Brain microvascular endothelial cell (primary cell): ENCODE results near the gene DOCK9.

ENCODE experiments used
- DNase-seq: peaks from one replicate; pipeline ENCODE4 v3.0.0-alpha.2; 2020
- H3K27ac ChIP-seq: fragments of 250-450 bp; sonication (Bioruptor Pico); 2 replicates; pipeline ENCODE4 v1.5.1; 2020; ENCODE audit warnings: mild to moderate bottlenecking, moderate library complexity
- H3K27me3 ChIP-seq: fragments of 250-450 bp; sonication (Bioruptor Pico); replicated peaks from 2 replicates; pipeline ENCODE4 v1.5.1; 2020; ENCODE audit warnings: mild to moderate bottlenecking
- H3K36me3 ChIP-seq: fragments of 250-450 bp; sonication (Bioruptor Pico); replicated peaks from 2 replicates; pipeline ENCODE4 v1.5.1; 2020; ENCODE audit warnings: mild to moderate bottlenecking
- H3K4me3 ChIP-seq: 2 replicates; pipeline ENCODE4 v1.5.1; 2011; ENCODE audit warnings: low read depth, mild to moderate bottlenecking, control low read depth, low read length, moderate library complexity
- in situ Hi-C: cut with HindIII; loops from 2 replicates; pipeline ENCODE4 v1.10.0; 2017; ENCODE audit warnings: low sequenced_read_pairs, low pct_ligation_motif_present
- TF ChIP-seq, protein P1 (sequence below): IDR thresholded peaks from 2 replicates; pipeline ENCODE4 v1.5.1; 2011; ENCODE audit warnings: low read depth, mild to moderate bottlenecking, moderate library complexity, low read length, control low read depth, inconsistent platforms; ENCODE audit errors: missing control alignments

Gene DOCK9

DNA sequence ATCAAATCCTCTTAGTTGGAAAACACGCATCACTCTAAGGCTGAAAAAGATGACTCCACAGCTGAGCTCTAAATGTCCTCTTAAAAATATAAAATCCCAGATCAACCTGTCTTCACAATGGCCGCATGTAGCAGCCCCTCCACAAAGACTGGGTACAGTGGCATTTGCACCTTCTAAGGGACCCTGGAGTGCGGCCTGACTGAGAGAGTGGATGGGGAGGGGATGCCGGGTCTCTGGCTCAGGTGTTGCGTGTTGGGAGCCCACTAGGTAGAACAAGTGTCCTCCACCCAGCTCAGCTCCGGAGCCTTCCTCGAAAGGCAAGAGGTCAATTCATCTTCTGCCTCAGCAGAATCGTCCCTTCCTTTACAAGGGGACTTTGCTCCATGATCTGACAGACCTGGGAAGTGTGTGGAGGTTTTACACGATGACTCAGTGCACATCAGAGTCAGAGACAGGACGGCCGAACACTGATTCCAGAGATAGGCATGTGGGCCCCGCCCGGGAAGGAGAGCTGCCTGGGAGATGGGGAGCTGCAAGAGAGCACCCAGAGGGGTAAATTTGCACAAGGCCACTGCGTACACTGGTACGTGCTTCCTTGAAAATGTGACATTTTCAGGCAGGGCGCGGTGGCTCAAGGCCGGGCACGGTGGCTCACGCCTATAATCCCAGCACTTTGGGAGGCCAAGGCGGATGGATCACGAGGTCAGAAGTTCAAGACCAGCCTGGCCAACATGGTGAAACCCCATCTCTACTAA is 201.8 kb downstream of the DOCK9 start:
- Histone ChIP-seq H3K36me3 (no peaks in the 10 kb centered on the region), H3K4me3 (no peak overlapping the region), H3K27me3 (no peaks in the 10 kb centered on the region), H3K27ac (peak overlapping the region; percentile 71)
- in situ Hi-C loops = no loop called here
- TF ChIP-seq, protein P1, sequence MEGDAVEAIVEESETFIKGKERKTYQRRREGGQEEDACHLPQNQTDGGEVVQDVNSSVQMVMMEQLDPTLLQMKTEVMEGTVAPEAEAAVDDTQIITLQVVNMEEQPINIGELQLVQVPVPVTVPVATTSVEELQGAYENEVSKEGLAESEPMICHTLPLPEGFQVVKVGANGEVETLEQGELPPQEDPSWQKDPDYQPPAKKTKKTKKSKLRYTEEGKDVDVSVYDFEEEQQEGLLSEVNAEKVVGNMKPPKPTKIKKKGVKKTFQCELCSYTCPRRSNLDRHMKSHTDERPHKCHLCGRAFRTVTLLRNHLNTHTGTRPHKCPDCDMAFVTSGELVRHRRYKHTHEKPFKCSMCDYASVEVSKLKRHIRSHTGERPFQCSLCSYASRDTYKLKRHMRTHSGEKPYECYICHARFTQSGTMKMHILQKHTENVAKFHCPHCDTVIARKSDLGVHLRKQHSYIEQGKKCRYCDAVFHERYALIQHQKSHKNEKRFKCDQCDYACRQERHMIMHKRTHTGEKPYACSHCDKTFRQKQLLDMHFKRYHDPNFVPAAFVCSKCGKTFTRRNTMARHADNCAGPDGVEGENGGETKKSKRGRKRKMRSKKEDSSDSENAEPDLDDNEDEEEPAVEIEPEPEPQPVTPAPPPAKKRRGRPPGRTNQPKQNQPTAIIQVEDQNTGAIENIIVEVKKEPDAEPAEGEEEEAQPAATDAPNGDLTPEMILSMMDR = no peak
- peak; percentile 90 for DNase-seq

DNA sequence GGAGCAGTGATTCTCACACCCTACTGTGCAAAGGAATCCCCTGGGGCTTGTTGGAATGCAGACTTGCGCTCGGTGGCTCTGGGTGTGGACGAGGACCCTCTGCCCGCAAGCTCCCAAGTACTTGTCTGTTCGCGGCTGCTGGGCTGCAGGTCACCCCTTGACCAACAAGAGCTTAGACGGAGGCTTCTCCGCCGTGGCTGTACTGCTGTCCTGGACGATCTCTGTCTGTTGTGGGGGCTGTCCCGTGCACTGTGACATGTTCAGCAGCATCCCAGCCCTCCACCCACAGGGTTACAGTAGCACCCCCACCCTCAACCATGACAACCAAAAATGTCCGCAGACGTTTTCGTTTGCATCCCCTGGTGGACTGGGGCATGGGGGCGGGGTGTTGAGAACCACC is 202.5 kb downstream of the DOCK9 start:
- H3K27me3 ChIP-seq = no peaks in the 10 kb centered on the region
- DNase-seq = no peak
- in situ Hi-C loops = no loop called here
- no peak overlapping the region for H3K4me3 ChIP-seq
- no peaks in the 10 kb centered on the region for H3K36me3 ChIP-seq
- H3K27ac ChIP-seq = no peak overlapping the region
- TF ChIP-seq, protein P1 = no peak

DNA sequence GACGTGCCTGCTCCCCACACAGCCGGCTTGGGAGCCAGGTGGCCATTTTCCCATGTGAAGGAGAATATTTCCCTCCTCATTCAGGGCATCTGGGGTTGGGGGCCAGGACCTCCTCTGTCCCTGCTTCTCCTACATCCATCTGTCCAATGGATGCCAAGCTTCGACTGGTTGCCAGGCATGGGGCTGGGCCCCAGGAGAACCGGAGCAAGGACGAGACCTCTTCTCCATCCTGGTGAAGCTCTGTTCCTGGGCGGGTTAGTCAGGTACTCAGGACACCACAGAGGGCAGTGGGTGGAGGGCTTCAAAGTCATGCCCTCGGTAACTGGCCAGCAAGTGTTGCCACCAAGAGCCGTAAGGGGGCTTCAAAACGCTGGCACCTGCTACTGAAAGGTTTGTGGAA is 203.1 kb downstream of the DOCK9 start:
- TF ChIP-seq, protein P1 = no peak
- in situ Hi-C loops = no loop called here
- no peak overlapping the region for H3K4me3 ChIP-seq

DNA sequence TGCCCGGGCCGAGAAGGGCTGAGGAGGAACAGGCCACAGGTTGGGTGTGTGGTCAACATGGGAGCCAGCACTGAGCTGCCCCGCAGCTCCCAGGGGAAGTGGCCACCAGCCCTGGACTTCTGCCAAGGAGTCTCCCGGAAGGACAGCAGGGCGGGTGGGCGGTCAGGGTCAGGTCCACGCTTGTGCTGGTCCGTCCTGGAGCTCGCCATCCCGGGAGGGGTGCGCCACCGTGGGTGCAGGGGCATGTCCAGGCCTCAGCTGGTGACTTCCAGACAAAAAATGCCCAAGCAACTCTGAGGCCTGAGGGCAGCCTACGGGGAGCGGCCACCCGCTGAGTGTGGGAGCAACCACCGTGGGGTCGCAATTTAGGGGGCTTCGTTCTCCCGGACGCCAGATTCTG is 203.9 kb downstream of the DOCK9 start:
- Histone ChIP-seq H3K27ac (no peak overlapping the region), H3K36me3 (no peaks in the 10 kb centered on the region), H3K27me3 (no peaks in the 10 kb centered on the region), H3K4me3 (no peak overlapping the region)
- TF ChIP-seq, protein P1 = no peak
- in situ Hi-C loops = no loop called here
- DNase-seq = no peak

More for the DNA sequence above, 203.1 kb downstream of the DOCK9 start:
- Histone ChIP-seq H3K27me3 (no peaks in the 10 kb centered on the region), H3K27ac (no peak overlapping the region), H3K36me3 (no peaks in the 10 kb centered on the region)
- DNase-seq = no peak

DNA sequence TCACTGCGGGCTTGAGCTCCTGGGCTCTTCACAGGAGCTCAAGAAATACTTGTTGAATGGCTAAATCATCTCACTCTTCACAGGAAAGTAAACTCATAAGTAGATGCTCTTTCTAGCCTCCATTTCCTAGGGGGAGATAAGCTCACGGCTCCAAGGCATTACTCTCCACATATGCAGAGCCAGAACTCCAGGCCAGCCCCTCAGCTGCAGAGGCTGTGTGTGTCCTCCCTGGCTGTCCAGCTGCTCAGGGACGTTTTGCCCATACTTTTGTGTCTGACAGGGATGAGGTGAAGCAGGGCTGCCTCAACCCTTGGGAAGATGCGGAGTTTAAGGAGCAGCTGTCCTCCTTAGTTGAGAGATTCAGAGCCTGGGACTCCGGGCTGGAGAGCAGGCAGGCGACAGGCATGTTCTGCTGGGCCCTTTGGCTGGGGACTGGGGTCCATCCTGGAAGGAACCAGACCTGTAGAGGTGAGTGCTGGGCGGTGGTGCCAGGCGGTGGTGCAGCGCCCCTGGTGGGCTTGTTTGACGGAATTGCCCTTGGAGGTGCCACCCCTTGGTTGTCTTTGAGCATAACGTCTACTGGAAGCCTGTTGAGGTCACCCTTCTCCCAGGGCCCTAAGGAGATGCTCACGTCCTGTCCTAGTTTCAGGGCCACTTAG is 204.9 kb downstream of the DOCK9 start:
- DNase-seq = no peak
- in situ Hi-C loops = no loop called here
- Histone ChIP-seq H3K27ac (no peak overlapping the region), H3K4me3 (no peak overlapping the region), H3K36me3 (no peaks in the 10 kb centered on the region), H3K27me3 (no peaks in the 10 kb centered on the region)
- TF ChIP-seq, protein P1 = peak; percentile 27
